HG03521 (cell line): ENCODE measurements around the gene ABHD6.
"Not testable (repeated sequence)": the region's sequence is repeated elsewhere in the genome, so short reads cannot be mapped to it uniquely, and the experiment has no call there.

Experiments used
- ATAC-seq: cut with Tn5 transposase; IDR thresholded peaks from one replicate; pipeline ENCODE4 v1.9.1; 2021; ENCODE audit warnings: mild to moderate bottlenecking, moderate library complexity; ENCODE audit not compliant: unreplicated experiment

ABHD6 gene

GRCh38 chr3:58237238-58237940 is at the start of gene ABHD6:
TSS of gene ABHD6 (plus strand) at chr3:58237792. CDS start at chr3:58256587, 18,795 bp downstream.
- peak; percentile 76 for ATAC-seq

DNA sequence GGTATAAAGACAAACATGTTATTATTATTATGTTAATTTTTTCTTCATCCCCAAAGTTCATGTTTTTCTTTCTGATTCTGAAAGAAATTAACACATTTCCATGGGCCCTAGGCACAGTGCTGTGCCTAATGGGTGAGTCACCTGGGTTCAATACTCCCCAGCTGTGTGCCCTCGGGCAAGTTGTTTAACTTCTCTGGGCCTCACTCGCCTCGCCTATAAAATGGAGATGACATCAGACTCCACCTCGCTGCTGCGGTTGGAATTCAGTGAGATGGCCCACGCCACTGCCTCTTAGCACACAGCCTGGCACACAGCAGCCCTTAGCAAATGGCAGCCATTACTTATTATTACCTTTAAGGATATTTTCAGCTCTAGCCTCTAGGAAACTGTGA is 49.4 kb upstream of the ABHD6 start:
- ATAC-seq: no peak

GRCh38 chr3:58188921-58189451 is 48.6 kb upstream of the ABHD6 start:
- no peak for ATAC-seq

- ATAC-seq: no peak
These were observed 47.9 kb upstream of the ABHD6 start for GRCh38 chr3:58189691-58190090.

DNA sequence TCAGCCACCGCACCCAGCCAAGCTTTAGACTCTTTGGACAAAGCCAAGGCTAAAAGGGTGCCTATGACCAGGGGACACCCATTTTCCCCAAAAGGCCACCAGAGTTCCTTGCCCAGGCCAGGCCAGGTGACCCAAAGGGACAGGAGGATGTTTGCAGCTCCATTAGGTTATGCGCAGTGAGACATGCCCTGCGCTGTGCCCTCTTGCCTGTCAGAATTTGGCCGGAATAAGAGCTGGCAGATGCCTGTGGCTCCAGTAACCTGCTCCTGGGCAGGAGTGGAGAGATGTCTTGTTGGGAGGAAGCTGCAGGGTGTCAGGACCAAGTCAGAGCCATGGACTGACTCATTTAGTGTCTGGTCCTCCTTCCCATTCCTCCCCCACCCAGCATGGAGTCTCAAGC is 47.3 kb upstream of the ABHD6 start:
- ATAC-seq: no peak

DNA sequence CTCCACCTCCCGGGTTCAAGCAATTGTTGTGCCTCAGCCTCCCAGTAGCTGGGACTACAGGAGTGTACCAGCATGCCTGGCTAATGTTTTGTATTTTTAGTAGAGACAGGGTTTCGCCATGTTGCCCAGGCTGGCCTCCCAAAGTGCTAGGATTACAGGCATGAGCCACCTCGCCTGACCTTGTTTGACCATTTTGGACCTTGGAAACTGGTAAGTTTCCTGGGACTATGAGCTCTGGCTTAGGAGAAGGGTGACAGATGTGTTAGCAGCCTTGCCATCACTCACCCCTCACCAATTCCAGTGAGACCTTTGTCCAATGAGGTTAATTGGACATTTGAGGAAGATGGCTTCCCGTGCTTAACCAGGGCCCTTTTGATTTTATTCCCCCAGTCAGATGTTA is 46.7 kb upstream of the ABHD6 start:
- no peak for ATAC-seq

DNA sequence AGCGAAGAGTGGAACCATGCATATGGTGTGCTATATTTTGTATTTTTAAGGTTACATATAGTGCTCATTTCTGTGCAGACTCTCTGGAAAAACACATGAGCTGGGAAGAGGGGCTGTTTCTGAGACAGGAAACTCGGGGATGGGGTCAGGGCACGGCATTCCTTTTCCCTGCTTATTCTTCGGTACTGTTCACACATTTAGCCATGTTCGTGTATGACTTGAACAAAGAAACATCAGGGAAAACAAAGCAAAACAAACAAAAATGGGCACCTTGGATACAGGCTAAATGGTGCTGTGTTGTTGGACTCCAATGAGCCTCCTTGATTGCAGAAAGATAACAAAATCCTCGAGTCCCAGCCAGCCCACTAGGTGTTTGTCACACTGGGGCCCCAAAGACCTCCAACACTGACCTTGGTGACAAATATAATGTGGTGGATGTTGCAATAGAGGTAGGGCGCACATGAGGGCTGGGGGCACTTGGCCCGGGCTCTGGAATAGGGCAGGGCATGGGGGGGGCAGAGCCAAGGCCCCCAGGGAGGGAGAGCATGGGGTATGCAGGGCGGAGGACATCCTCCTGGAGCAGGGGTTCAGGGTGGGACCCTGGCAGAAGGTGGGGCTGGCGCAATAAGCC is 46.1 kb upstream of the ABHD6 start:
- no peak for ATAC-seq

DNA sequence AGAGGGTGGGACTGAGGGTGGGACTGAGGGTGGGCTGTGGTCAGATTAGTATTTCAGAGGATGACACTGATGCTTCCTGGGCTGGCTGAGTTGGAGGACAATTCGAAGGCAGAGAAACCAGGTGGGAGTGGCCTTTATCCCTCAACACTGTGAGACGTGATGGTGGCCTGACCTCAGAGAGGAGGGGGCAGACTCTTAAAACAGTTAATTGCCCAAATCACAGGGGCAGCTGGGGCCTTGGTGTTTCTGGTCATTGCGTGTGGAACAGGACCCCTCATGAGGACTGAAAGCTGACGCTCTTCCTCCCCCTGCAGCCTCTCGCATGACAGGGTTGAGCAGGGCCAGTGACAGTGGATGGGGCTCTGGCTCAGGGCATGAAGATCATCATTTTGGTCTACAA is 45.5 kb upstream of the ABHD6 start:
- ATAC-seq: no peak

DNA sequence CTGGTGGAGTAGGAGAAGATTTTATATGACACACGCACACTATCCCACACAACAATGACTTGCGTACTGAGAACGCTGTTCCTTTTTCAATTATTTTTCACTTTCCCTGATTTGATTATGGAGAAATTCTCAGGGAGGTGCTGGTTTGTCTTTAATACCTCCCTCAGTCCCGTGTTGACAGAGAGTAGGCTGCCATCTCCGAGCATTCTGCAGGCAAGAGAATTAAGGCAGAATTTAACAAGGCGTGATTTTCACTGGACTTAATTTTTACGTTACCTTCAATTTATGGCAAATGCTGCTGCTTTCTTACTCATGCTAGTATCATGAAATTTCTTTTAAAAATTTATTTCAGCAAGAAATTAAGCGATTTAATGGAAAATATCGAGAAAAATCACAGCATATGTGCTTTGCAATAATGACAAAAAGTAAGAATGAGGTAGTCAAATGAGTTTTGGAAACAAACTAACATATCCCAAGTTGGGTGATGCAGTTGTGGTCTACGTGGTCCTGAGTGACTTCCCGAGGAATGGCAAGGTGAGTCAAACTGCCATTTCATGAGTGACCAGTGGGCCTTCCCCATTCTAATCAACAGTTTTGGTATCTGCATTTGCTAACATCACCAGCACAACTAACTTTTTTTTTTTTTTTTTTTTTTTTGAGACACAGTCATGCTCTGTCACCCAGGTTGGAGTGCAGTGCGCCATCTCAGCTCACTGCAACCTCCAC is 43.7 kb upstream of the ABHD6 start:
- ATAC-seq: no peak

GRCh38 chr3:58197588-58197987 is 40.0 kb upstream of the ABHD6 start:
- no peak for ATAC-seq

DNA sequence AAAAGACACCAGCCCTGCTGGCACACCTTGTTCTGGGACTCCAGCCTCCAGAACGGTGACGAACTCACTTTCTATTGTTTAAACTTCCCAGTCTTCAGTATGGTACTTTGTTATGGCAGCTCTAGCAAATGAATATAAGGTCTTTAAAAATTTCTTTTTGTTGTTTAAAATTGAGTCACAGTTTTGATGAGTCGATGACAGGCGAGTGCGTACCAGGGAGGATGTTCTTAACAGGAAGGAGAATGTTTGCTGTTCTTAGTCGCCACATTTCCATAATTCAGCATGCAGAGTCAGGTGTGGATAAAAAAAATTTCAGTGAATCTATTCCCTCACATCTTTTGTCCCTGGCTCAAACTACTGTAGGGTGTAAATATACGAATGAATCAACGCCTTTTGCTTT is 39.2 kb upstream of the ABHD6 start:
- ATAC-seq: no peak

DNA sequence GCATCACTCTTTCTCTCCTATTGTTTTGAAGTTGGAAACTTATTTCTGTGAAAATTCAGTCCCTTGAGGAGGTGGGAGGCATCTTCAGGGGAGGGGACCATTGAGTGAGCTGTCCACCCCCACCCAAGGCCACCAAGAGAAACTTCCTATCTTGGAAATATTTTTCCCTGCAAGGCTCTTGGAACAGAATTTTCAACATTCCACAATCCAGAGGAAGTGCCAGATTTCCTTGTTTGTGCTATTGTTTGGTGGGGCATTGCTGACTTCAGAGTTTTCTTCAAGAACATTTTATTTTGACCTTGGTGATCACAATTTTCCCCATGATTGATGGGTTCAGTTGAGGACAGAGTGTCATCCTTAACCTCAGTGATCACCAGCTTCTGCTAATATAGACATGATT is 38.8 kb upstream of the ABHD6 start:
- ATAC-seq: no peak

DNA sequence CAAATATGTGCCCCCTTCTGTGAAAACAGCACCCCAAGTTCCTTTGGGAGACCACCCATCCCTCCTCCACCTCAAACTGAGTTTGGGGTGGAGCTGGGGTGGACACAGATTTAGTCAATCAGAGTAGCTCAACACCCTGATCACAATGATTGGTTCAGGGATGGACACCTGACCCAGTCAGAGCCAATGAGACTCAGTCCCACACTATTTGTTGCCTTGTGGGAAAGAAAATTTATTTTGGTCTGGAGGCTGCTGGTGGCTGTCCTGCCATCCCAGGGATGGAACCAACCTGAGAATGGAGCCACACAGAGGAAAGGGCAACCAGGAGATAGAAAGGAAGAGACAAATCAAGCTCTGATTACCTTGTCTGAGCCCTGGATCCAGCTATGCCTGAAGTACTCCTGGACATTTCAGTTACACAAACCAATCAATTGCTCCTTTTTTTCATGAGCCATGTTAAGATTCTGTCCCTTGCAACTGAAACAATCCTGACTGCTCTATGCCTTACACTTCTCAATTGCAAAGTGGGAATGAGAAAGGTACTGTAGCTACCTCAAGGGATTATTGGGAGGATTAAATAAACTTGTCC is 37.4 kb upstream of the ABHD6 start:
- ATAC-seq: no peak

GRCh38 chr3:58200846-58201355 is 36.7 kb upstream of the ABHD6 start:
- no peak for ATAC-seq

GRCh38 chr3:58201451-58201850 is 36.1 kb upstream of the ABHD6 start:
- ATAC-seq: not testable (repeated sequence)

- ATAC-seq: peak; percentile 56
These were observed 34.7 kb upstream of the ABHD6 start for GRCh38 chr3:58202917-58203360.

- ATAC-seq: no peak
These were observed 34.1 kb upstream of the ABHD6 start for GRCh38 chr3:58203541-58203940.

- no peak for ATAC-seq
These were observed 32.9 kb upstream of the ABHD6 start for GRCh38 chr3:58204720-58205119.

- no peak for ATAC-seq
These were observed 31.6 kb upstream of the ABHD6 start for GRCh38 chr3:58205981-58206380.

GRCh38 chr3:58206406-58207011 is 31.1 kb upstream of the ABHD6 start:
- ATAC-seq: no peak

DNA sequence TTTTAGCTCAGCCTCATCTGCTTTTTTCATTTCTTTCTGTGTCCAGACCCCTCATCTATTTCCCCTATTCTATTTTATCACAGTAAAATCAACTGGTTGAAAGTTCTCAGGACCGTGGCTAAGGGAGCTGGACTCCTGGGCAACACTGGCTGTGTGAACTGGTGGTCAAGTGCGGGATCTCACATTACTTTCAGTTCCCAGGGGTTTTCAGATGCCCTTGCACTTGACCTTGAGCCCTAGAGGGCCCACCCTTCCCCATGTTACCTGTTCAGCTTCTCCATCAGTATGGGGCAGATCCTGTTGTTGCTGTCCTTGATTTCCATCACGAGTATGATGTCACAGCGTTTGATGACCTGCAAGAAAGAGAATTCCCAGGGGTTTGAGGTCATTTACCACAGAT is 29.6 kb upstream of the ABHD6 start:
- no peak for ATAC-seq
